Uterus (tissue), 4 donors: Measurements from ENCODE around the gene FTCDNL1. TPM values are rescaled to one million over a fixed set of nuclear protein-coding genes. Genes with fewer than 3 reads are reported as not detected.

ENCODE experiments used
- DNase-seq, 2 donors: peaks; one replicate each; pipeline ENCODE4 v3.0.0-alpha.2; 2019 to 2020
- H3K27ac ChIP-seq, 2 donors: fragments of 200-600 bp; sonication (generic); 1 replicate in 1 of 2; 2 replicates in 1 of 2; pipeline ENCODE4 v1.5.1; 2016 to 2018
- H3K27me3 ChIP-seq, 2 donors: fragments of 200-600 bp; sonication (generic); one replicate each; pipeline ENCODE4 v1.5.1; 2018 to 2019; ENCODE audit warnings: control low read depth in 1 of 2
- H3K36me3 ChIP-seq, 2 donors: fragments of 200-600 bp; sonication (generic); one replicate each; pipeline ENCODE4 v1.5.1; 2019; ENCODE audit warnings: control low read depth in 1 of 2
- H3K4me1 ChIP-seq, 2 donors: fragments of 200-600 bp; sonication (generic); one replicate each; pipeline ENCODE4 v1.5.1; 2018 to 2019; ENCODE audit warnings: control low read depth in 1 of 2
- H3K4me3 ChIP-seq, 2 donors: fragments of 200-600 bp; sonication (generic); 1 replicate in 1 of 2; 2 replicates in 1 of 2; pipeline ENCODE4 v1.5.1; 2018 to 2019; ENCODE audit warnings: mild to moderate bottlenecking in 1 of 2
- H3K9me3 ChIP-seq, 2 donors: fragments of 200-600 bp; sonication (generic); one replicate each; pipeline ENCODE4 v1.5.1; 2019; ENCODE audit warnings: control low read depth in 1 of 2
- CTCF ChIP-seq, 4 experiments: fragments of 200-600 bp in 2 of 4; fragments of 450-650 bp in 2 of 4; sonication (generic) in 2 of 4; IDR thresholded peaks; one replicate each; pipeline ENCODE4 v1.5.1; 2016 to 2019; ENCODE audit warnings: antibody characterized with exemption in 4 of 4, mild to moderate bottlenecking in 2 of 4, moderate library complexity in 1 of 4
- POLR2A ChIP-seq, 2 donors: fragments of 450-650 bp; IDR thresholded peaks; one replicate each; pipeline ENCODE4 v1.6.1; 2016; ENCODE audit warnings: antibody characterized with exemption in 2 of 2, mild to moderate bottlenecking in 1 of 2, moderate library complexity in 1 of 2
- intact Hi-C: fragments of 100-400 bp; cut with DNase I; formaldehyde crosslinking; loops from one replicate; pipeline ENCODE4 v1.15.1; 2023; ENCODE audit warnings: low total_unique reads
- total RNA-seq, 4 donors: library from RNA; depleted of rRNA in 3 of 4; stranded (reverse); fragments of >200 nt in 3 of 4; gene quantifications; one replicate each; pipeline versions ENCODE4 v1.1.0 to v1.2.4, GENCODE V29; 2014 to 2023
- donor health status: DM: yes; HTN: yes; CAD: no.

Gene FTCDNL1
- total RNA-seq, 4 donors from 2014 or later, result 0.29 to 5.8 (median 1.4) TPM; not detected in 1

GRCh38 chr2:199756211-199756610 lies 94.8 kb downstream of the FTCDNL1 start:
- intact Hi-C loops, result no loop called here

GRCh38 chr2:199754766-199755165 lies 96.2 kb downstream of the FTCDNL1 start:
- Histone ChIP-seq H3K36me3 (no peaks in the 10 kb centered on the region), H3K4me3 (no peak overlapping the region)
- intact Hi-C loops, result no loop called here

More at GRCh38 chr2:199756211-199756610, 94.8 kb downstream of the FTCDNL1 start:
- Histone ChIP-seq H3K9me3 (no peaks in the 10 kb centered on the region), H3K27me3 (no peaks in the 10 kb centered on the region), H3K27ac (no peak overlapping the region), H3K4me3 (no peak overlapping the region), H3K36me3 (no peaks in the 10 kb centered on the region), H3K4me1 (no peaks in the 10 kb centered on the region)
- TF ChIP-seq CTCF (IDR thresholded peaks at IDR 0.05) (no peak), POLR2A (IDR thresholded peaks at IDR 0.05) (no peak)
- no peak for DNase-seq

GRCh38 chr2:199751492-199752120 lies 99.4 kb downstream of the FTCDNL1 start:
- intact Hi-C loops, result no loop called here
- no peak for TF ChIP-seq CTCF (IDR thresholded peaks at IDR 0.05)
- TF ChIP-seq POLR2A (IDR thresholded peaks at IDR 0.05), result no peak
- DNase-seq, result no peak
- H3K4me1 ChIP-seq, result no peaks in the 10 kb centered on the region
- no peaks in the 10 kb centered on the region for H3K9me3 ChIP-seq
- no peak overlapping the region for H3K4me3 ChIP-seq
- H3K36me3 ChIP-seq, result no peaks in the 10 kb centered on the region
- H3K27ac ChIP-seq, result no peak overlapping the region
- H3K27me3 ChIP-seq, result no peaks in the 10 kb centered on the region

More at GRCh38 chr2:199754766-199755165, 96.2 kb downstream of the FTCDNL1 start:
- Histone ChIP-seq H3K27ac (no peak overlapping the region), H3K4me1 (no peaks in the 10 kb centered on the region), H3K27me3 (no peaks in the 10 kb centered on the region), H3K9me3 (no peaks in the 10 kb centered on the region)
- no peak for TF ChIP-seq CTCF (IDR thresholded peaks at IDR 0.05)
- TF ChIP-seq POLR2A (IDR thresholded peaks at IDR 0.05), result no peak
- DNase-seq, result no peak

GRCh38 chr2:199749571-199749970 lies 101.4 kb downstream of the FTCDNL1 start:
- Histone ChIP-seq H3K27ac (no peak overlapping the region), H3K36me3 (no peaks in the 10 kb centered on the region), H3K9me3 (no peaks in the 10 kb centered on the region), H3K27me3 (no peaks in the 10 kb centered on the region), H3K4me3 (no peak overlapping the region), H3K4me1 (no peaks in the 10 kb centered on the region)
- no peak for DNase-seq
- intact Hi-C loops, result no loop called here
- TF ChIP-seq POLR2A (IDR thresholded peaks at IDR 0.05), result no peak
- TF ChIP-seq CTCF (IDR thresholded peaks at IDR 0.05), result no peak

- TF ChIP-seq CTCF (IDR thresholded peaks at IDR 0.05) (no peak), POLR2A (IDR thresholded peaks at IDR 0.05) (no peak)
- no peak for DNase-seq
- Histone ChIP-seq H3K9me3 (no peaks in the 10 kb centered on the region), H3K4me1 (peaks cover 0 to 1% of the 10 kb centered on the region in 2 donors), H3K27ac (no peak overlapping the region), H3K4me3 (no peak overlapping the region), H3K27me3 (no peaks in the 10 kb centered on the region), H3K36me3 (no peaks in the 10 kb centered on the region)
- intact Hi-C loops, result no loop called here
These were observed 106.3 kb downstream of the FTCDNL1 start for GRCh38 chr2:199744724-199745123.
